CD4-positive, alpha-beta T cell treated with Interleukin-21 for 1 hour (primary cell): Measurements from ENCODE around the gene LRCH1.

ENCODE experiments used
- DNase-seq: peaks from one replicate; pipeline ENCODE4 v3.0.0-alpha.2; 2020

LRCH1 gene

DNA sequence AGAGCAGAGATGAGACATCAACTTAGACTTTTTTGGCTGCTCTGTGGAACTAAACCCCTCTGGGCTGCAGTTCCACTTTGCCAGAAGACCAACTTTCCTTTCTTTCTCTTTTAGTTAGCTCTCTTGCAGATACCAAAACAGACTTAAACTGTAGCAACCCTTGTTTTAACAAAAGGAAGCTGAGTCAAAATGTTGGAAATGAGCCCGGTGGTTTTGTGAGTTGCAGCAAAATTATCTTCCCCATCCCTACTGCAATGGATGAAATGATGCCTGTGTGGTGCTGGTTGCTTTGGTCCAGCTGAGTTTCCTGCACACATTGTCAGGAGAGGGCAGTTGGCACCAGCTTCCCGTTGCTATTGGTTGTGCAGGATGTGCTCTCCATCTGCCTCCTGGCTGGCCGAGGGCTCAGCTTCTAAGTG, 115.3 kb downstream of the LRCH1 start:
- DNase-seq, result no peak

DNA sequence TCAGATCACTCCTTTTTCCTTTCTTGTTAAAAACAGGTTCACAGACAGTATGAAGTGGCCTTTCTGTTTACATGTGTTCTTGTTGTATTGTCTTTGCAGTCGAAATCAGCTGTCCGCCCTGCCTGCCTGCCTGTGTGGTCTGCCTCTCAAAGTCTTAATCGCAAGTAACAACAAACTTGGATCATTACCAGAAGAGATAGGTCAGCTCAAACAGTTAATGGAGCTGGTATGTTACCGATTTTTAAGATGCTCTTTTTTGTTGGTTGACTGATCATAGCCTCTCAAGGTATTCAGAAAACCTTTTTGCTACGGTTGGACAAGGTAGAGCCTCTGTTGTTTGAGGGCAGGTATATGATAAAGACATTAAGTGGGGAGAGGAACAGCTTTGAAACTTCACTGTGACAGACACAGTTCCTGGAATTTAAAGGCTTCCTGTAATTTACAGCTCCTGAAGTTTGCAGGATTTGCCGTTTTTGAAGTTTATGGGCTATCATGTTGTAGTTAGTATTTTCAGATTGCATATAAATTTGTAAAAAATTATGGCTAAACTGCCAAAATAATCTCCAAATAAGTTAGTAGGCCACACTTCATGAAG, 116.1 kb downstream of the LRCH1 start:
- DNase-seq, result no peak

DNA sequence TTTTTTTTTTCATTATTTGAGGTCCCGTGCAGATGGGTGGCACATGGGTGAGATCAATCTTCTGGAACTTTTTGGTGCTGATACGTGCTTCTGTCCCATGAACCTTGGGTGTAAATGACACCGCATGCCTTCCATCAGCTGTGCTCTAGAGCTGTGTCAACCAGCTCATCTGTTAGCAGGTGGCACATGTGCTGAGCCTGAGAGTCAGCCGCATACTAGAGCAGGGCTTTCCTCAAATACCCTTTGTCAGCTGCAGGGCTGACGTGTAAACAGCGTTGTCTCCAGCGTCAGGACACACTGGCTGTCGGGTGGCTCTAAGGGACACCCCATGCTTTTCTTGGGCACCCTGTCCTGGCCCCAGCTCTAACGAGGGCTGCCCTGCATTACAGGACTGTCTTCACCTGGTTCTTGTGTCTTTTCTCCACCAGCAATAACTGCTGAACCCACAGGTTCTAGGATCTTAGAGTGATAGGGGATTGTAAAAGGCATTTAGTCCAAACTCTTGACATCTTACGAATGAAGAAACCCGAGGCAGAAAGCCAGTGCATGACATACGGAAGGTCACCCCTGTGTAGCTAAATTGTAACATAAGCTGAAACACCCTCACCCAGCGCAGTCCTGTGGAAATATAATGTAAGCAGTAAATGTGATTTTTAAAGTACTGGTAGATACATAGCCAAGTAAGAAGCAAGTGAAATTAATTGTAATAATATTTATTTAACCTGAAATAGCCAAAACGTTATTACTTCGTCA, 119.5 kb downstream of the LRCH1 start:
- no peak for DNase-seq

DNA sequence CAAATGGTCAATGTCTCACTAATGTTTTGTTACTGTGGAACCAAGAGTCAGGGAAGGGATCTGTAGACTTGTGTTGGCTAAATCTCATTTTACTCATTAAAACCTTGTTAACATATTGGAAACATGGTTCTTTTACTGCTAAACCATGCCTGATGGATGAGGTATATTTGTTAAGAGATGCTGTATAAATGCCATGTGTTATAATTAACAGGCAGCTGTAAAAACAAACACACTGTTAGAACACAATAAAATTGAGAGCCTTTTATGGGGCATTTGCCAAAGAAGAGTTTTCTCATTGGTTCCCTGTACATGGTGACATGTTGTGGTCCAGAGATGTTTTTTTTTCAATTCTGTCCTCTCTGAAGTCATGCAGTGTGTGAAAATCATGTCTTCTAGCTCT, 122.0 kb downstream of the LRCH1 start:
- no peak for DNase-seq

DNA sequence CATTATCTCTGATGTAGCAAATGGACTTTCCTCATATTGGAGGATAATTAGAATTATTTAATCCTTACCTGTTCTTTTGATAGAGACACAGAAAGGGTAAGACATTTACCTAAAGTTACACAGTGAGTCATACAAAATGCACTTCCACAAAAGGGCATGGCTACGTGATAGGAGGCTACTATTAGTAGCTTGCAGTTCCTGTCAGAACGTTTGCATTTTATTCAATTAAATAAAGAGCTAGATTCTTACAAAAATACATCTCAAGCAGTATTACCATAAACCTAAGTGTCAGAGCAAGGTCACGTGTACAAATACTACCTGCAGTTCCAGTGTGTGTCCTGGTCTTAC, 123.4 kb downstream of the LRCH1 start:
- DNase-seq, result no peak

DNA sequence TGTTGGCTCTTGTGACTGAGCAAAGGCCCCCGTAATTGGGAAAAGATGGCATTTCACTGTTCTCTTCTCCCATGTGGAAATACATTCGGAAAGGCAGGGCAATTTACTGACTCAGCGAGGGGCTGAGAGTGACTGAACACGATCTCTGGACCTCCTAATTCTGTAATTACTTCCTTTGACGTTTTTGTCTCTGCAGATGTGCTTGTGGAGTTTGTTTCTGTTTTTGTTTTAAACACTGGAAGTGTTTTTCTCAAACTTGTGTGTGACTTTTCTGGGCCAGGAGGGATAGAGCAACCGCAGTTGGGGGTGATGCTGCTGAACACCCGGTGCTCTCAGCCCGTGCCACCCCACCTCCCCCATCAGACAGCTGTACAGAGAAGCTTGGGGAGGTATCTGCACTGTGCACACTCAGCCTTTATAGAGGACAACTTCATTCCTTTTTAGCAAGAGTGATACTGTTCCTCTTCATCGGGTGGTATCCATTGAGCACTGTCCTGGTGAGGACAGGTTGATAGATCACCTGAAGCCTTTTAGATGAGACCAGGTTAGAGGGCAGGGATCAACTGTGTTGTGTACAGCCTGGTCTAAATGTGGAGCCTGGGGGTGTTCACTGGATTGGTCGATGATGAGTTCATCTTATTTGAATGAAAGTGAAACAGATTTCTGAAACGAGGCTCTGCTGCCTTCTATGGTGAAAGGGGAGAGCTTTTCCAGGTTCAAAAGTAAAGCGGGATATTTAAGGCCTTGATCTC, 126.6 kb downstream of the LRCH1 start:
- DNase-seq, result peak; percentile 58

DNA sequence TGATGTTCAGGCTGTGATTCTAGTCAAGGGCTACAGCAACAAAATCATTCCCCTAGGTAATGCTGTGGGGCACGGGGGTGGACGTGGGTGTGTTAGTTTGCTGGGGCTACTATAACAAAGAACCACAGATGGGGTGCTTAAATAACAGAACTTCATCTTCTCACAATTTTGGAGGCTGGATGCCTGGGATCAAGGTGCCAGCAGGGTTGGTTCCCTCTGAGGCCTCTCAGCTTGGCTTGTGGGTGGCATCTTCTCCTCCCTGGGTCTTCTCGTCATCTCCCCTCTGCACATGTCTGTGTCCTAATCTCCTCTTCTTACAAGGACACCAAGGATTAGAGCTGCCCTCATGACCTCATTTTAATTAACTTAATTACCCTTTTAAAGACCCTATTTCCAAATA, 129.0 kb downstream of the LRCH1 start:
- no peak for DNase-seq

DNA sequence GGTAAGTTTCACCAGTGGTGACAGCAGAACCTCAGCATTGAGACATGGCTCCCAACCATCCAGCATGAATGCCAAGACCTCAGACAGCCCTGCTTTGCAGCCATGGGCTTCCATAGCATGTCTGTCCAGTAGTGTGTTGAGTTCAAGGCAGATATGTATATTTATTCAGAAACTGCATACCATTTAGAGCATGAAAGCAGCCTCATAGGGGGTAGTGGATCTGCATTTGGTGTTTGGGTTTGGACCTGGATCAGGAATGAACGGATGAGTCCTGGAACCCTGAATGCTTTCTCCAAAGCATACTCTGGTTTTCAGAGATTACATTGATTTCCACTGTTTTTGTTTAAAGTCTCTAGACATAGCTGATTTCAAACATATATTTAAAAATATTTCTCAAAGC, 129.7 kb downstream of the LRCH1 start:
- DNase-seq, result no peak

DNA sequence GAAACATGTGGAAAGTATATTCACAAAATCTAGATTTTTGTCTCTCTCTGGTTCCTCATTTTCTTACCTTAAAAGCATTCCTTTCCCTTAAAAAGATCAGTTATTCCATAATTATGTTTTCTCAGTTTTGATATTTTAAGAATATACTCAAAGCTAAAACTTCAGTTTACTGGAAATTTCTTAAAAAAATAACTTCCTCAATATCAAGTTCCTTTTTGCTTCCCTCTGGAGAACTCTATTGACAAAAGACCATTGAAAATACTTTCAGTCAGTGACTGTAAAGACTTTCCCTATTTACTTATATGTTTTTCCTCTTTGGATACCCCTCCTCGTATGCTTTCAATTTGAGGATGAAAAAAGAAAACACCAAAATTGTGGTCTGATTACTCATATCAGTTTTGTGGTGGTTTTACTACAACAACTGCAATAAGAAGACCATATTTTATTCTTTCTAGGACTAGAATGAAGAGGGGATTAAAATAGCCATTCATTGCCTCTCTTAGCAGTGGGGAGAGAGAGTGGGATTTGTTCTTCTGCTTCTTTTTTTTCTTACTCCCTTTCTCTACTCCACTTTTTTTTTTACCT, 130.8 kb downstream of the LRCH1 start:
- DNase-seq, result no peak

DNA sequence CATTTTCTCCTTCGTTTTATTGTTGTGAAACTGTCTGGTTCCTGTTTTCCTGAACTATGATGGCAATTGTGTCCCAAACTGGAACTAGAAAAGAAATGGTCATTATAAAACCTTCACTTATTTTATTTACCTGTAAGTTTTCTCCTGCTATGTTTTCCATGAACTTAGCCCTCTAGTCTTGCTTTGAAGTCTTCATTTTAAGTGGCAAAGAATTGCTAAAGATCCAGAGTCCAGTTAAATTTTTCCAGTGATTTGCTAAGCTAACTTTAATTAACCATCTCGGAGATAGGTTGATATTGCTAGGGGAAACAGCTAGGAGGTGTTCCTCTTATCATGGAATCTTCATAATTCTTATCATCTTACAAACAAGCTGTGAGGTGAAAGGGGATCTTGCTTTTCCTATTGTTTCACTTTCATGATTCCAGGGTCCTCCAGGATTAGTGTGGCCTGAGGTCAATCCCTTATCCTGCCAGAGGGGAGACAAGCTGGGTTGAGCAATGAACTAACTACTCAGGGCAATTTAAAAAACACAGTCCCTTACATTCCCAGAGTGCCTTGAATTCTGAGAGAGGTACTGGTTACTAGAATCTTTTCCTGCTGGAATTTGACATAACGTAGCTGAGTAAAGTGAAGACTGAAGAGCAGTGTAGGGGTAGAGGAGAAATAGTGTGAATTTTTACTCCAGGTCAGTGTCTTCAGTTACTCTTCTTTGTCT, 131.5 kb downstream of the LRCH1 start:
- DNase-seq, result no peak

DNA sequence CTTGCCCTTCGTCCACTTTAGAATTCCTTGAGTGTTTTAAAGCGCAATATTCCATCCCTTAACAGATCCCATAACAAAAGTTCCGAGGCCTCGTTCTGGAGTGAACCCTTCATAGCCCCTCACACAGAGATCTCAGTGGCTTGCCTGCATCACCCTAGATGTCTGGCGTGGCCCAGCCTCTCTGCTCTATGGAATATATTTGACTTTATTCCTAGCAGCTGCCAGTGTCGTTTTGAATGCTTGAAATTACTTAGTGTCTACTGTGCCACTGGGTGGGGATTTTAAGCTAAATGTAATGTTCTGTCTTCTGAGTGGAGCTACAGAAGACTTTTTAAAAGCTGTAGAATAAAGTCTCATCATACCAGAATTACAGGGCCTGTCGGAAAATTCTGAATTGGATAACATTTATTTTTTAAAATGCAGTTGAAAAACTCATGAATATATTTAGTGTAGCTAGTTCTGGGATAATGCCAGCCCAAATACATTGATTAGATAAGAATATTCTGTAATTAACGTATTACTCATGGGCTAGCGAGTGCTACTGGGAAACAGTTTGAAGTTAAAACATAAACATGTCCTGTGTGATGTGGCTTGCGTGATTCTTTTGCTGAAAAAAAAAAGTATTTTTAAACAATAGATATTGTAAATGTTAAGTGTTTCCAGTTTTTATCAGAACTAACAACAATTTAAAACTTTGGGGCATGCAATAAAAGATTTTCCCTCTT, 132.2 kb downstream of the LRCH1 start:
- DNase-seq, result no peak

DNA sequence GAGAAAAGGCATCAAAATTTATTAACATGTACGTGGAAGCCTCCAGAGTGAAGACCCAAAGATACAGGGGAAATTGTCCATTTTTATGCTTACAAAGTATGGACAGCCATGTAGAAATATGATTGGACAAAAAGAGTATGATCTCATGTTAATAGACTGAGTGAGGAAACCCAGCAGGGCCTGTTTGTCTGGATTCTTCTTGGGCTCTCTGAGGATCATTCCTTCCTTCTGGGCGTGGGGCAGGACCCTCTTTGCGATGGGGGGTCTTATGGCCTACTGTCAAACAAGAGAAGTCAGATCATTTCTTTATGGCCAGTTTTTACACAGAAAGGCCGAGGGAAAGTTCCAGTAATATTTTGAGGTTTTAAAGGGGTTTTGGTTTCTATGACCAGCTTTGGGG, 133.2 kb downstream of the LRCH1 start:
- no peak for DNase-seq

DNA sequence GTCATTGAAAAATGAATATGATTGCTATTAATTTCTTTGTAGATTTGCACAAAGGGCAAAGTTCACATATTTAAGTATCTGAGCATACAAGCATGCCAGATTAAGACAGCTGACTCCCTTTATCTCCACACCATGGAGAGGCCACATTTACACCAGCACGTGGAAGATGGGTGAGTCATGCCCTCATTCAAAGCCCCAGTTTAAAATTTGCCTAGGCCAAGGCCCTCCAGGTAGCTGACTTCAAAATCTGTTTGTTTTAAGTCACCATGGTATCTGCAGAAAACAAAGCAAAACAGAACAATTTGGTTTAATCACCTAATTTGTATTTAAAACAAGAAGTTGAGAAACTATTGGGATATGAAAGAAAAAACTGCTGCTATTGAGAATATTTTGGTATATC, 134.8 kb downstream of the LRCH1 start:
- DNase-seq, result peak; percentile 16

DNA sequence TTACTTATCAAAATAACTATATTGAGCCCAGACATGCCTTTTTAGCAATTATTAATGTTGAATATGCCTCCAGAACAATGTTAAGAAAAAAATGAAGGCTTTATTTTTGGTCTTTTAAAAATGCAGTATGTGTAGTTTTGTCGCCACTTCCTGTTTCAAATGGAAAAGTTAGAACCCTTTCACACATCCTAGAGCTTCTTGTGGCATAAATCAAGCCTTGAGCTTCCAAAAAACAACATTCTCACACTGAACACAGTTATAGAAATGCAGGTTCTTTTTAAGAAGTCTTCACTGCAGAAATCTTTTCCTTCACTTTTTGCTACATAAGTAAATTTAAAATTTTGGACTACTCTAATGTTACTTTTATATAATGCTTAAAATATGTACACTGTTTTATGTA, 135.3 kb downstream of the LRCH1 start:
- DNase-seq, result no peak

DNA sequence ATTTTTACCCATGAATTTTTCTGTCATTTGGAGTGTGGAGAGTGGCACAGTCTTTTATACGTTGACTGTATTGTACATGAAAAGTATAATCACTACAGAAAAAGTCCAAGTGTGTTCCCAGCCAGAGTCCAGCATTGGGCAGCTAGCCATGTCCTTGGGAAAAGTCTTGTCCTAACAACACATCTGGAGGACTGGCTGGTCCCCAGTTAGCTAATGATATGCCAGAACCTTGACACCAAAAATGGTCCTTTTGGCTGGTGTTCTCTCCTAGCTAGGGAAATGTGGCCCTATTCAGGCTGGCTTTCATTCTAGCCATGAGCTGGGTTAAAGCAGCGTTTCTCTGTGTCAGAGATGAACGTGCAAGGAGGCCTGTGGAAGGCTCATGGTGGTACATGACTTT, 145.0 kb downstream of the LRCH1 start:
- no peak for DNase-seq

DNA sequence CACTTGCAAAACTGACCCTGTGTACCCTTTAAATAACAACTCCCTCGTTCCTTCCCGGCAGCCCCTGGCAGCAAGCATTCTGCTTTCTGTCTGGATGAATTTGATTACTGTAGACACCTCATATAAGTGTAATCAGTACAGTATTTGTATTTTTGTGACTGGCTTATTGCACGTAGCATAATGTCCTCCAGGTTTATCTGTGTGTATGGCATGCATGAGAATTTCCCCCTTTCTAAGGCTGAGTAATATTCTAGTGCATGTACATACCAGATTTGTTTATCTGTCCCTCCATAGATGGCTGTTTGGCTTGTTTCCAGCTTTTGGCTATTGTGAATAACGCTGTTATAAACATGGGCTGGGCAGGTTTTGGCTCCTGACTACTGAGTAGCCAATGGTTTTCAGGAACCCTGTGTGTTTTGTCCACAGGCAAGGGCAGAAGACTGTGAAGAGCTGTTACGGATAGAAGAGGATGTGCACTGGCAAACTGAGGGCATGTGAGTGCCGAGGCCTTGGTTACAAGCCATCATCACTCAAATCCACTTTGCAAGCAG, 146.0 kb downstream of the LRCH1 start:
- DNase-seq, result no peak

DNA sequence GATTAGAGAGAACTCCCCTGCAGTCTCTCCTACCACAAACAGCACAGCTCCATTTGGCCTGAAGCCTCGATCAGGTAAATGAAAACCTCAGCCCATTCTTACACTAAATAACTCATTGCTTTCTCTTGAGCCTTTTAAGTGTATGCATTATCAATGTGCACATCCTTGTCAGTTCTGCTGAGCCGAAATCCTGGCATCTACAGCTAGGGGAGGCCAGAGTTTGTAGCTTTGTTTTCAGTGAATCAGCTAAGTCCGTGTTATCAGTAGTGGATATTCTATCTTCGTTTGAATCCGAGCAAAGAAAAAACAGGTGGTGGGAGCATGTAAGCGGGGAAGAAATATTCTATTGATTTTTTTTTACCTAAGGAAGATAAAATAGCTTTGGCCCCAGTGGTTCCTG, 159.6 kb downstream of the LRCH1 start:
- DNase-seq, result no peak

DNA sequence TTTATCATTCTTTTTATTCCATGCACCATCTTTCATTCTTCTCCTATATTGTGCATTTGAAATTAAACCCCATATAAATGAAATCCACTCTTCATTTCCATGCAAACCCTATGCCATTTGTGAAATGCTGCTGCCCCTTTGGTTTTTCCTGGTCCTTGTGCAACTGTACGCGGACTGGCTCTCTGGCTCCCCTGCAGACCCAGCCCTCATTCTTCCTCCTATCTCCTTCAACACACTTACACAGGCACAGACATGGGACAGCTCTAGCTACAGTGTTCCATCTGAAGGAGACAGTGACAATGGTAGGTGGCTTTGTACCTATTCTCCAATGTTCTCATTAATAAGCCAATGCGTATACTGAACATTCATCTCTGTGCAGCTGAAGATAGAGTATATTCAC, 162.4 kb downstream of the LRCH1 start:
- DNase-seq, result no peak

DNA sequence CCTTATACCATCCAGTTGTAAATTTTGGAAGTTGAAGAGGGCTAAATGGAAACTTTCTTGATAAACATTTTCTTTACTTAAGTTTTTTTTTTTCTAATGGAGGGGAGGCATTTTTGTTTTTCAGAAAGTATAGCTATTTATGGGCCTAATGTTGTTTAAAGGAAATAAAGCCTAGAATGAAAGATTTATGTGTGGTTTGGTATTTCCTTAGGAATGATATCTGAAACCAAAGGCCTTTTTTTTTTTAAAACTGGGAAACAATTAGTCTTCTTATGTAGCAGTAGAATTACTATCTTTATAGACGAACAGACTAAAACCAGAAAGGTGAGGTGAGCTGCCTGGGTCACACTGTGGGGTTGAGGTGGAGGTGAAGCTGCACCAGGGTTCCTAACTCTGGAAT, 163.9 kb downstream of the LRCH1 start:
- DNase-seq, result no peak

DNA sequence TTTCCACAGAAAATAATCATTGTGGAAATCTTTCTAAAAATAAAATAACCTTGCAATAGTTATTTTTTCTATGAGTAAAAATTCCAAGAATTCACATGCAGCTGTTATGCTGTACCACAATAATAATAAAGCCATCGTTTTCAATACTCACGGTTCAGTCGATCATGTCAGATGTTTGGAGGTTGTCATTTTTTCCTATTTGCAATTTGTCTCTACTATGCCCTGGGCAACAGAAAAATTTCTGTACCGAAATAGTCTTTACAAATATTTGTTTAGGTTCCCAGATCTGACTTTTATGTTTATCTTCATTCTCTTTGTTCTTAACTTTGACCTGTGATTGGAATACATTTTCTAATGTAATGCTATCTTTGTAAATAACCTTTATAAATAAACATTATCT, 164.3 kb downstream of the LRCH1 start:
- DNase-seq, result no peak

DNA sequence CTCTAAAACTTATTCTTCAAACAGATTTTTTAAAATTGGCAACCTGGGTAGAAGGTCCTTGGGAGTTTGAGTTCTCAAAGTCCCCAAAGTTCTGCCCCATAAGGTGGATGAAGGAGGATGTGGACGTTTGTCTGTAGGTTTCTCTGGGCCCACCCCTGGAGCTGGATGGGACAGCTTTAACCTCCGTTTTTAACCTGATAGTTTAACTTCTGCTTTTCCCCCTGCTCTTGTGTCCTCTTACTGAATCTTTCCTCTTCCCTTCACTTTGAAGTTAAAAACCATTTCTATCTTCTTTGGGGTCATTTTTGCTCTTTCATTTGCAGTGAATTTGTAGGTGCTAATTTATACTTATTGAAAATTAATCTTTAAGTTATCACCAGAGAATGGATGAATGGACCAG, 164.9 kb downstream of the LRCH1 start:
- DNase-seq, result no peak

DNA sequence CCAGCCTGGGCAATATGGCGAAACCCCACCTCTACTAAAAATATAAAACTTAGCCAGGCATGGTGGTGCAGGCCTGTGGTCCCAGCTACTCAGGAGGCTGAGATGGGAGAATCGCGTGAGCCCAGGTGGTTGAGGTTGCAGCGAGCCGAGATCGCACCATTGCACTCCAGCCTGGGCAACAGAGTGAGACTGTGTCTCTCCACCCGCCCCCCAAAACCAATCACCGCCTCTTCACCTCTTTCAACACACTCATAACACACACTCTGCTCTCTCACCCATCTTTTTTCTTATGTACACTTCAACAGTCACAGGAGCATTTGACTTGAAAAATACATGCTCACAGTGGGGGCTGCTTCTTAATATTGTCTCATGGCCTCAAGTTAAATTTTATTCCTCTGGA, 167.2 kb downstream of the LRCH1 start:
- DNase-seq, result no peak
